ENCODE results near the gene CNOT4.

The CNOT4 gene

DNA sequence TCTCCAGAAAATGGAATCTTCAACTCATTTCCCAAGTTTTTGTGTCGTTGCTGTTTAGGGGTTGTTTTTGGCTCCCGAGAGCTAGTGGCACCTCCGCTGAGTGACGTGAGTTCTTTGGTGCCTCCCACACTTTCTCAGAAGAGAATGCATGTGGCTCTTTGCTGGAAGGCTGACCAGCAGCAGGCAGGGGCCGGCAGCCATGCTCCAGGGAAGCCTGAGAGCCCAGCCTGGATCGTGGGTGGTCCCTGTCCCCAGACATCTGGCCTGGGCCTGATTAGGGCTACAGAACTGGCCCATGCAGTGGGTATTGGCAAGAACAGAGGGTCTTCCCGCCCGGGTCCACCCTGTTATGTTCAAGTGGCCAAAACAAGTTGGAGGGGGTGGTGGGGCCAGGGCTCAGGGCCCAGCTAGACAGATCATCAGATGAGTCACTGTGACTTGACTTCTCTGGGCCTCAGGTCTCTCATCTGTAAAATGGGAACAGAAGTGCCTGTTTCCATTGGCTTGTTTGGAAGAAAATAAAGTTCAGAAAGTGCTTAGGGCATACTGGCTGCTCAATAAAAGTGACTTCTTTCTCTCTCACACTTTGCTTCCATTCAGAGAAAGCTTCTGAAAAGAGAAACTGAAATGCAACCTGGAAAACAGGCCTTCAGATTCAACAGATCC, 193.1 kb downstream of the CNOT4 start:
- ChIA-PET POLR2A (no interaction called here), CTCF (no interaction called here)
- TF ChIP-seq NFRKB (IDR thresholded peaks at IDR 0.05): no peak
- TF ChIP-seq FOXK2 (IDR thresholded peaks at IDR 0.05): no peak
- TF ChIP-seq, protein P1, sequence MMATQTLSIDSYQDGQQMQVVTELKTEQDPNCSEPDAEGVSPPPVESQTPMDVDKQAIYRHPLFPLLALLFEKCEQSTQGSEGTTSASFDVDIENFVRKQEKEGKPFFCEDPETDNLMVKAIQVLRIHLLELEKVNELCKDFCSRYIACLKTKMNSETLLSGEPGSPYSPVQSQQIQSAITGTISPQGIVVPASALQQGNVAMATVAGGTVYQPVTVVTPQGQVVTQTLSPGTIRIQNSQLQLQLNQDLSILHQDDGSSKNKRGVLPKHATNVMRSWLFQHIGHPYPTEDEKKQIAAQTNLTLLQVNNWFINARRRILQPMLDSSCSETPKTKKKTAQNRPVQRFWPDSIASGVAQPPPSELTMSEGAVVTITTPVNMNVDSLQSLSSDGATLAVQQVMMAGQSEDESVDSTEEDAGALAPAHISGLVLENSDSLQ (IDR thresholded peaks at IDR 0.05): no peak
- no peak for TF ChIP-seq HDGF (IDR thresholded peaks at IDR 0.05; ENCODE audit: borderline replicate concordance)
- TF ChIP-seq CTBP1 (IDR thresholded peaks at IDR 0.05; ENCODE audit: borderline replicate concordance): no peak
- TF ChIP-seq SUZ12 (IDR thresholded peaks at IDR 0.05): no peak
- TF ChIP-seq L3MBTL2 (conservative IDR thresholded peaks at IDR 0.05): no peak
- no peak for TF ChIP-seq SP1 (IDR thresholded peaks at IDR 0.05)
- no peak for TF ChIP-seq FOXM1 (IDR thresholded peaks at IDR 0.05; ENCODE audit: borderline replicate concordance)
- TF ChIP-seq LEF1 (IDR thresholded peaks at IDR 0.05; ENCODE audit: borderline replicate concordance): no peak
- no peak for TF ChIP-seq ARNT (IDR thresholded peaks at IDR 0.05)
- TF ChIP-seq TARDBP (IDR thresholded peaks at IDR 0.05): no peak
- TF ChIP-seq ZNF384 (IDR thresholded peaks at IDR 0.05): no peak
- TF ChIP-seq ELF4 (IDR thresholded peaks at IDR 0.05): no peak
- no peak for TF ChIP-seq FOXA1 (IDR thresholded peaks at IDR 0.05)
- no peak for DNase-seq (ENCODE audit: extremely low spot score)

DNA sequence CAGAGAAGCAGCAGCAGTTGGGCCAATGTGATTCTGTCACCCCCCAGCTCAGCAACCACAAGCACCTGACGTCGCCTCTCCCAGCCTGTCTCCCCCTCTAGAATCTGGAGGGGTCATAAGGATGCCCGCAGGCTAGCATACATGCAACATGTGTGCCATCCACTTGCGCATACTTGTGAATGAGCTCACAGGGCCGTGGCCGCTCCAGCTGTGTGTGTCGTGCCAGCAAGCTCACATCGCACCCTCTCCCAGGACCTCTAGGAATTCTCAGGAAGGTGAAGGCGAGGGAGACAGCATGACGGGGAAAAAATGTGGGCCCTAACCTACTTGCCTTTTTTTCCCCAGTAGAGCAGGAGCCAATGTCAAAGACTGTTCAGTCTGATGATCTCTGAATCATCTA, 195.9 kb downstream of the CNOT4 start:
- ChIA-PET CTCF (interaction anchor here (1.7 kb wide), 1 partner anchor 21 kb away, joined by 6 read pairs; no protein-coding TSS in a partner anchor), POLR2A (no interaction called here)
- DNase-seq (ENCODE audit: extremely low spot score): no peak
- no peak for TF ChIP-seq SP1 (IDR thresholded peaks at IDR 0.05)
- TF ChIP-seq TARDBP (IDR thresholded peaks at IDR 0.05): no peak
- TF ChIP-seq HDGF (IDR thresholded peaks at IDR 0.05; ENCODE audit: borderline replicate concordance): no peak
- TF ChIP-seq SUZ12 (IDR thresholded peaks at IDR 0.05): no peak
- no peak for TF ChIP-seq CTBP1 (IDR thresholded peaks at IDR 0.05; ENCODE audit: borderline replicate concordance)
- no peak for TF ChIP-seq FOXM1 (IDR thresholded peaks at IDR 0.05; ENCODE audit: borderline replicate concordance)
- no peak for TF ChIP-seq FOXK2 (IDR thresholded peaks at IDR 0.05)
- no peak for TF ChIP-seq FOXA1 (IDR thresholded peaks at IDR 0.05)
- no peak for TF ChIP-seq NFRKB (IDR thresholded peaks at IDR 0.05)
- no peak for TF ChIP-seq LEF1 (IDR thresholded peaks at IDR 0.05; ENCODE audit: borderline replicate concordance)
- TF ChIP-seq, protein P1 (IDR thresholded peaks at IDR 0.05): no peak
- no peak for TF ChIP-seq L3MBTL2 (conservative IDR thresholded peaks at IDR 0.05)
- no peak for TF ChIP-seq ZNF384 (IDR thresholded peaks at IDR 0.05)
- TF ChIP-seq ELF4 (IDR thresholded peaks at IDR 0.05): no peak
- TF ChIP-seq BHLHE40 (IDR thresholded peaks at IDR 0.05; ENCODE audit: borderline replicate concordance): no peak
- no peak for TF ChIP-seq ARNT (IDR thresholded peaks at IDR 0.05)
